Measurements from ENCODE around the gene CSNK2A1.

DNA sequence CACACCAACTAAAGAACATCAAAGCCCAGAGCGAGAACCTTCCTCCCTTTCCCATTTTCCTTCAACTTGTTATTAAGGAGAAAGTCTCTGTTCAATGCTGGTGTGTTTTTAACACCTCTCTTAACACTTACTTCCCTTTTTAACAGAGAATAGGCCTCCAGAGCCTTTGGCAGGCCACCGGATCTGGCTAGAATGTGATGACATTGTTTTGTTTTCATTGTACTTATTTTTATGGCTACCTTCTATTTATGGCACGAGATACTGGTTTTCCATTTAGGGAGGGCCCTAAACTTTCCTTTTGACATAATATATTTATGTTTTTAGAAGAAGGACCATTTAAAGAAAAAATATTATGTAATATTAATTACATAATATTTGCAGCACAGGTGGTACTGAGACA lies 44.9 kb upstream of the CSNK2A1 start:
- TF ChIP-seq, protein P1, sequence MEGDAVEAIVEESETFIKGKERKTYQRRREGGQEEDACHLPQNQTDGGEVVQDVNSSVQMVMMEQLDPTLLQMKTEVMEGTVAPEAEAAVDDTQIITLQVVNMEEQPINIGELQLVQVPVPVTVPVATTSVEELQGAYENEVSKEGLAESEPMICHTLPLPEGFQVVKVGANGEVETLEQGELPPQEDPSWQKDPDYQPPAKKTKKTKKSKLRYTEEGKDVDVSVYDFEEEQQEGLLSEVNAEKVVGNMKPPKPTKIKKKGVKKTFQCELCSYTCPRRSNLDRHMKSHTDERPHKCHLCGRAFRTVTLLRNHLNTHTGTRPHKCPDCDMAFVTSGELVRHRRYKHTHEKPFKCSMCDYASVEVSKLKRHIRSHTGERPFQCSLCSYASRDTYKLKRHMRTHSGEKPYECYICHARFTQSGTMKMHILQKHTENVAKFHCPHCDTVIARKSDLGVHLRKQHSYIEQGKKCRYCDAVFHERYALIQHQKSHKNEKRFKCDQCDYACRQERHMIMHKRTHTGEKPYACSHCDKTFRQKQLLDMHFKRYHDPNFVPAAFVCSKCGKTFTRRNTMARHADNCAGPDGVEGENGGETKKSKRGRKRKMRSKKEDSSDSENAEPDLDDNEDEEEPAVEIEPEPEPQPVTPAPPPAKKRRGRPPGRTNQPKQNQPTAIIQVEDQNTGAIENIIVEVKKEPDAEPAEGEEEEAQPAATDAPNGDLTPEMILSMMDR (IDR thresholded peaks at IDR 0.05) = no peak
- TF ChIP-seq EZH2 (IDR thresholded peaks at IDR 0.05; ENCODE audit: borderline replicate concordance, insufficient read depth, low read depth, low read length, poor library complexity, severe bottlenecking) = no peak
